ENCODE measurements around the gene CERS6.

DNA sequence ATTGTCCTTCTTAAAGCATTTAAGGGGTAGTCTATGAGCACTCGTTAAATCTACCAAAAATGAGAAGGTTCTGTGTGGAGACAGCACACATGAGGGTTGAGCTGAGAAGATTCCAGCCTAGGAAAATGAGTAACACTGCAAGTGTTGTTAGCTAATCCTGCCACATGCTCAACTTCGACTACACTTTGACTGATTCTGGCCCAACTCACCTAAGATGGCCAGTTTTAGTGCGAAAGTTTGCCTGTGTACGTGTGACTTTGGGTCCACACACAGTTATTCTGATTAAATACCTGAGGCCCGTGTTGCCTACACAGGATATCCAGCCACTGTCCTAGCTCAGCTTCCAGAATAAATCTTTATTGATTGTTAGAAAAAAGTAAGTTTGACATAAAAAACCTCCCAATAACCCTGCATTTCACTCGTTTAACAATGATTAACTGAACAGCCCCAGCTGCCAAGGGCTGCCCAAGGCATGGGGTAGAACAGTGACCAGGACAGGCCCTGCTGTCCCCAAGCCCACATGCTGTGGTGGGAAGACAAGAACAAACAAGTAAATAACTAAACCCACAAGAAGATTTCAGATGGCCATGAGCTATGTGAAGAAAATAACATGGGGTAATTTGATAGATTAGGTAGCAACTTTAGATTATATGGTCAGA, 14.7 kb upstream of the CERS6 start:
- TF ChIP-seq BHLHE40 (IDR thresholded peaks at IDR 0.05; ENCODE audit: borderline replicate concordance) (no peak), TARDBP (IDR thresholded peaks at IDR 0.05) (no peak), NFRKB (IDR thresholded peaks at IDR 0.05) (no peak)

Measured in HEK293T (cell line).